DMS53 (cell line): ENCODE results near the gene PSG7.
A peak's percentile ranks its signal among the peaks of the same experiment; 100 is the strongest.
"Not testable (repeated sequence)": the region's sequence is repeated elsewhere in the genome, so short reads cannot be mapped to it uniquely, and the experiment has no call there.

Experiments
- DNase-seq: peaks from one replicate; lab custom pipeline; 2025; lab: John Stamatoyannopoulos, UW

PSG7 gene

DNA sequence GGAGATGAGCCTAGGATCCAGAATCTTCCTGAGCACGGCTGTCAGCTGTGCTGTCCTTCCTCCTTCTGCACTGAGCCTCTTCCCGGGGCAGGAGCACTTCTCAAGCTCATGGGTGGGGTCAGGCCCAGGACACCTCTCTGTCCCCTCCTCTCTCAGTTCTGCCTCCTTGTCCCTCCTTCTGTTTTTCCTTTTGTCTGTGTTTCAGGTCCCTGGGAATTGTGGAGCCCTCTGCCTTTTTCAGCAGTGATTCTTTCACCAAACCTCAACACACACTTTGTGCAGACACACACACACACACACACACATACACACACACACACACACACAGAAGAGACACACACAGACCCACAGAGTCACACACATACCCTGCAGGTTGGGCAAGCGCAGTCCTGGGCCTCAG lies at the start of gene PSG7:
TSS of gene PSG7 (minus strand) at position 101 of the 400 bp plus-strand sequence. CDS start 131 bp downstream, outside the sequence.
- not testable (repeated sequence) for DNase-seq

DNA sequence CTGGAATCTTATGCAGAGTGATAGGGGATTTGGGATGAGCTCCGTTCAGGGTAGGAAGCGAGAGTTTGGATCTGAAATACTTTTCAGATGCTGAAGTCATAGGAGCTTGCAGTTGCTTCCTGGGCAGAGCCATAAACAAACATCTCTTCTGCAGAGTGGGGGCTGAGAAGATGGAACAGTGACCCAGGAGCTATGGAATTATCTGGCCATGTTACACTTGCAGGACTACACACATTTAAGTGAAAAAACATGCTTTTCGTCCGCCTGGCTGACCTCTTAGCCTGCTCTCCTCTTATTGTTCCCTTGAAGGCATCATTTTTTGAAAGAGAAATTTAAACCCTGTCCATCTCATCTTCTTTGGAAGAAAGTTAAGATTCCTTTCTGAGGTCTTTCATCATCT lies 48.6 kb upstream of the PSG7 start:
- no peak for DNase-seq

DNA sequence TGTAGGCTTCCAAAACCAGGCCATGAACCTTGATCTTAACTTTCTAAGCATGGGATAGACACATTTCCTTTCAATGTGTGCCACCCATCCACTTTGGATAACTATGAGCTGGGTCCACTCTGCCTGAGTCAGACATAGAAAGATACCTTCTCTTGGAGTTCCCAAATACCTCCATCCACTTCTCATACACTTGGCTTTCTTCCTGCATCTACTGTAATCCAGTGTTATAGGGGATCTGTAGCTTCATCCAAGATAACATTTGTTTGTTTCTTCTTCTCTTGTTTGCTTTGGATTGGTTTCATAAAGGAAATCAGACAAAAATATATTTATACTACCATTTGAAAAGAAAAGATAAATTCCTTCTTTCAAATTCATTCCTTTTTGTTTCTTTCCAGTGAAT lies 45.1 kb upstream of the PSG7 start:
- not testable (repeated sequence) for DNase-seq

DNA sequence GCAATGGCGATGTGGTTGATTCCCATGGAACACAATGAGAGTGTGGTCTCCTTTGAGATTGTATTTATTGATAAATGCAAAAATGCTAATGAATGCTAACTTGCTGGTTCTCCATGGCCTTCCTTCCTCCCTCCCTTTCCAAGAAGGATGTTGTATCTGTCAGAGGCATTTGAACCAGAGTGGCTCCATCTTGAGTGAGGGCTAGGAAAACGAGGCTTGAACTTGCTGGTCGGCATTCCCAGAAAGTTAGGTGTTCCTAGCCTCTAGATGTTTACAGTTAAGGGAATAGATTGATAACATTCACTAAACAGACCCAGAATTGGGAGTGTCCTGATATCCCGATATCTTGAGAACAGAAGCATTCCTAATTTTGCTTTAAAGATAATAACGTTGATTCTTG lies 34.4 kb upstream of the PSG7 start:
- not testable (repeated sequence) for DNase-seq

DNA sequence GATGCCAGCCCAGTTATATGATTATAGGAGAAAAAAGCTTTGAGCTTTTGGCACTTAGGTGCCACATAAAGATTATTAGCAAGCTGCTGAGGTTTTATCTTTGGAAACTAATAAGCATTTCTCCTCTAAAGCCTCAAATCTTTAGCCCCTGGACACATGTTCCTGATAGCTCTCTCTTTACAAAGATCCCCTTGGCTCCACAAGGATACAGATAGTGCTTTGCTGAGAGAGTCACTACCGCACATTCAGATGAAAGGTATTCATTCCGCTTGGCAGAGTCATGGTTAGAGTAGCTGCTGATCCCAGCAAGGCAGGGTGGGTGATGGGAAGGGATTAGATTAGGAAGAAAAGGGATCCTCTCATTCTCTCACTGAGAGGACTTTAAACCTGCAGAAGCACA lies 28.2 kb upstream of the PSG7 start:
- DNase-seq = no peak

DNA sequence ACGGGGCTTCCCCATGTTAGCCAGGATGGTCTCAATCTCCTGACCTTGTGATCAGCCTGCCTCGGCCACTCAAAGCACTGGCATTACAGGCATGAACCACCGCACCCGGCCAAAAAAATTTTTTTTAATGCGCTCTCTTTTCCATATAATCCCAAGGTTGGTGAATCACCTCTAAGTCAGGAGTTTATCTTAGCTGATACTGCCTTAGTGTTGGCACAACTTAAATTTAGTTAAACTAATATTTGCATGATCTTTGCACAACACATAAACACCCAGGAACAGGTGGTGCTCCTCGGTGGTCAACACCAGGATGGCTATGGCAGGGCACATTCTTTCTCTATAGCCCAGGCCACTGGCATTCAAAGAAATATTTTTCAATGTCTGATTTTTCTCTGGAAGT lies 24.1 kb upstream of the PSG7 start:
- DNase-seq = no peak

DNA sequence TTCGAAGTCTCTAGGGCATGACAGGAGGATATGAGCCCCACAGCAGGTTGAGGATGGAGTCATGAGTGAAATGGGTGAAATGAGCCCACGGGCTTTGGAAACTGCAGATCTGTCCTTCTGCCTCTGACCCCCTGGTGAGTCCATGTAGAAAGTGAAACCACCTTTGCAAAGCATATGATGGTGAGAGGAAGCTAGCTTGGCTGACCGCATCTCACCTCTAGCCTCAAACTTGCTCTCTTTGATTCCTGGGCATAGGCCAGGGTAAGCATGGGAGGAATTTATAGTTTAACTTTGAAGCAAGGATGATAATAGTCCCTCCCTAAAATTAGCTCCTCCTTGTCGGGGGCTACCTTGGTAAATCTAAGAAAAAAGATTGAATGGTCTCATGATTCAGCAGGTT lies 15.1 kb upstream of the PSG7 start:
- not testable (repeated sequence) for DNase-seq

DNA sequence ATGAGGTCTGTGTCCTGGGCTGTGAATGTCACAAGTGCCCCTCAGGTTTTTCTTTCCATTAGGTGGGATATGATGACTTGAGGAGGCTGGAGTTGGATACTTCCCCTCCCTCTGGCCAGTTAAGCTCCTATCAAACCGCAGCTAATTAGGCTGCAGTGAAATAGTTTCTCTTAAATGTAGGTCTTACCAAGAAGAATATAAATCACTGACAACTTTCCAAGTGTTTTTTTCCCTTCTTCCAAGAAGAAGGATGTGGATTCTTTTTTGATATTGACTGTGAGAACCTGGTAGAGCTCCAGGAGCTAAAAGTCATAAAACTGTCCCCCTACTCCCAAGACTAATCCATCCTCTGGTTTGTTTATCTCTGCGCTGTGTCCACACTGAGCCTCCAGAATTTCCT lies 14.5 kb upstream of the PSG7 start:
- DNase-seq = not testable (repeated sequence)

DNA sequence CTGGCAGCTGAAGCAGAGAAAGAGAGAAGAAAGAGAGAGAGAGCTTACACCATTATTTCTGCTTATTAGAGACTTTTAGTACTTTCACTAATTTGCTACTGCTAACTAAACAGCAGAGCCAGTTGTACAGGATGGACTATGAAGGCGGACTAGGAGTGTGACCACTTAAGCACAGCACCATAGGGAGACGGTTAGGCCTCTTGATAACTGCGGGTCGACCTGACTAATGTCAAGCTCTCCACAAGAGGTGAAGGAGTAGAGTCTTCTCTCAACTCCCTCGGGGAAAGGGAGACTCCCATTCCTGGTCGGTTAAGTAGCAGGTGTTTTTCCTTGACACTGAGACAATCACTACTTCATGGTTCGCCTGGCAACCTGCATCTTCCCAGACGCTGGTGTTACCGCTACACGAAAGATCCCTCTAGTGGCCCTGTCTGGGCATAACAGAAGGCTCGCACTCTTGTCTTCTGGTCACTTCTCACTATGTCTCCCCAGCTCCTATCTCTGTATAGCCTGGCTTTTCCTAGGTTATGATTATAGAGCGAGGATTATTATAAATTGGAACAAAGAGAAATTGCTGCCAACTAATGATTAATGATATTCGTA lies 5.3 kb upstream of the PSG7 start:
- DNase-seq = peak; percentile 35

DNA sequence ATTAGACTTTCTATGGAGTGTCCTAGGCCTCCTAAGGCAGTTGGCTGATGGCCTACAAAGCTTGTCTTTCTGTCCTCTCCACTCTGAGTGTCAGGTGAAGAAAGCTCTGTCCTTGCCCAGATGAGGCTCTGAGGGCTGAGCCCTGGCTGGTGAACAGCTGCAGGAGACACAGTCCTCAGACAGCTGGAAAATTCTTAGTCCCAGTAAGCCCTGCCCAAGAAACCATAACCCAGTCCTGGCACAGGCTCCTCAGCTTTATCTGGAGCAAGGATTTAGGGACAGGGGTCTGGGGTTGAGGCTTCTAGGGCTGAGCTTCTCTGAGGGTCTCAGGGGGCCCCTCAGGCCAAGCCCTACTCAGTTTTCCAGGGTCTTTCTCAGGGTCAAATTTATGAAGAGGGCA lies 2.3 kb downstream of the PSG7 start:
- not testable (repeated sequence) for DNase-seq

DNA sequence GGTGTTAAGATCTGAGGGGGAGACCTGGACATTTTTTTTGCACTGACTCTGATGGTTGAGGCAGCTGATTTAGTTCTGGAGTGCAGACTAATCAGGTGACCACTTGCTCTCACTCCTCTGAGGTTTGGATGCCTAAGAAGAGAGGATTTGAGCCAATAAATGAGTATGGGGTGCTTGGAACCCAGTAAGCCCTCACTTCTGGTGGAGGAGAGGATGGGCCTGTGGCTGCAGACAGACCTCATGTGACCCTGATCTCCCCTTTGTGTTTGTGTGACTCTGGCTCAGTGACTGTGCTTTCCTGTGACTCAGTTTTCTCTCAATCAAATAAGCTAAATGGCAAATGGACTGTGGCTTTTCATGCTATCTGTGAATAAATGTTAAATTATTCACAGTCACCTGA lies 2.8 kb downstream of the PSG7 start:
- not testable (repeated sequence) for DNase-seq

DNA sequence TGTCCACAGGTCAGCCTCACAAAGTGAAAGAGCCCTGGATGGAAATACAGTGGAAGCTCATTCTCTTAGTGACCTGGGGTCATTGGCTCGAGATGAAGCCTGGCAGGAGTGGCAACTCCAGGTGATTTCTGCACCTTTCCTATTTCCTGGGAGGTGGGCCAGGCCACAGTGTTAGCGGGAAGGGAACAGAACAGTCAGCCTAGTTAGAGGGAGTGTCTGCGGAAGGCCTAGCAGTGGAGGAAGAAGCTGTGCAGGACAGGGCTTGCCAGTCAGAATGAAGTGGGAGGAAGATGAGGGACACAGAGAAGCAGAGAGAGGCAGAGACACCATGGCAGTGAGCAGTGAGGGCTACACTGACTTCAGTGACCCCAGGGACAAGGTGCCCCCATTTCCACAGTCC lies 3.6 kb downstream of the PSG7 start:
- DNase-seq = not testable (repeated sequence)

DNA sequence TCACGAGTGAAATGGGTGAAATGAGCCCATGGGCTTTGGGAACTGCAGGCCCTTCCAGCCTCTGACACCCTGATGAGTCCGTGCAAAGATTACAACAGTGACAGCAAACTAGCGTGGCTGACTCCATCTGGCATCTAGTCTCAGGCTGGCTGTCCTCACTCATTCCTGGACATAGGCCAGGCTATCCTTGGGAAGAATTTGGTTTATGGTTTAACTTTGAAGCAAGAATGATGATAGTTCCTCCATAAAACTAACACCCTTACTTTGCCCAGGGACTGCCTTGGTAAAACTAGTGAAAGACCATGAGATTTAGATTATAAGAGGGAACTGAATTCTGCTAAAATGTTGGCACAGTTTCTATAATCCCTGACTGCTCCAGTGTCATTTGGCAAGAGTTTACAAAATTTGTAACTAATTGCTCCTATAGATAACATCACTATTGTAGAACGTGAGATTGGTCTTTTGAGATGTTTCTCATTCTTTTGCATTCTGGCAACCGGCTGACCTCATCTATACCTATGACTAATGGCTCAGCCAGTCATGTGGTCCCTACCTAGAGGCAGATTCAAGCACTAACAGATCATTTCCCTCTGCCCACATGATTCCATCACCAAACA lies 4.4 kb downstream of the PSG7 start:
- not testable (repeated sequence) for DNase-seq

DNA sequence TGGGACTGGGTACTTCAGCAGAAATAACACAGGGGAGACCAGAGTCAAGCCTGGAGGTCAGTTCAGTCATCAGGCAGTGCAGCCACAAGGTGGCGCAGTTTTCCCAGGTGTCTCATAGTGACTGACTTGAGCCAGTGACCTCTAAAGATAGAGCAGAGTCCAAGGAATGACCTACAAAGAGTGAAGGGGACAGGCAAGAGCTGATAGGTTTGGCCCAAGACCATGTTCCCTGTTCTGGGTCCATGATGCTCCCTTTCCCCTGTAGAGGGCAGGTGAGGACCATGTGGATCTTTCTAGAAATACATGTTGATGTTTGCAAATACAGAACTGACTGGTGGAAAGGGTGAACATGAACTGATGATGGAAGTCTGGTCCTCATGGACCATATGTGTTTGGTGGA lies 6.8 kb downstream of the PSG7 start:
- peak; percentile 32 for DNase-seq

DNA sequence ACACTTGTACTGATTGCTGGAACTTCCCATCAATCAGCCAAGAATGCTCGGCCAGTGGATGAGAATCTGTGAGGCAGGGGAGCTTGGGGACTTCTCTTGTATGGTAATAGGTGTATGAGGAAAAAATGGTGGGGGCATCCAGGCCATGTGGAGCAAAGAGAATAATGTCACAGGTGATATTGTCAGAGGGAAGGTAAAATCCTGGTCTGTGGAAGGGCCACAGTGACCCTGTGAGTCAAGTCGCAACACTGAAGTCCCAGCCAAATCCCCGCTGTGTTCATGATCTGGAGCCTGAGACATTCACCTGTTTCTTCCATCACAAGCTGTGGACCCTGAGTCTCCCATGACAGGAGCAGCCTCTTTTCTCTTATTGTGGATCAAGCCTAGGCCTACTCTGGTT lies 8.1 kb downstream of the PSG7 start:
- DNase-seq = no peak

DNA sequence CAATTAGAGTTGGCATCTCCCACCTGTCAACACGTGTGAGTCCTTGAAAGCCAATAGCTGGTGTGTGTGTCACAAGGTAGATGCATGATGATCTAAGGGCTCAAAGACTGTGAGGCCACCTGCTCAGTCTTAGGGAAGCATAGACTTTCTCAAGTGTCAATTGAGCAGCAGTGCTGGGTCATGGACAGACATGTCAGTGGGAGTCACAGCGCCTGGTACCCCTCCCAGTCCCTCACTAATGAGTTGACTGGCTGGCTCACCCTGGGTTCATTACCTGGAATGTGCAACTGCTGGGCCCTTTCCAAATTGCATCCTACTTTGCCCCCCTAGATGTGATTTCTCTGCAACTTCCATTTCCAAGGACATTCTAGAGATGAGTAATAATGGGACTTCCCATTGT lies 10.2 kb downstream of the PSG7 start:
- no peak for DNase-seq

DNA sequence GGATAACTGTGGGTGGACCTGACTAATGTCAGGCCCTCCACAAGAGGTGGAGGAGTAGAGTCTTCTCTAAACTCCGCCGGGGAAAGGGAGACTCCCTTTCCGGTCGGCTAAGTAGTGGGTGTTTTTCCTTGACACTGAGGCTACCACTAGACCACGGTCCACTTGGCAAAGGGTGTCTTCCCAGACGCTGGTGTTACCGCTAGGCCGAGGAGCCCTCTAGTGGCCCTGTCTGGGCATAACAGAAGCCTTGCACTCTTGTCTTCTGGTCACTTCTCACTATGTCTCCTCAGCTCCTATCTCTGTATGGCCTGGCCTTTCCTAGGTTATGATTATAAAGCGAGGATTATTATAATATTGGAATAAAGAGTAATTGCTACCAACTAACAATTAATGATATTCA lies 13.9 kb downstream of the PSG7 start:
- peak; percentile 58 for DNase-seq

DNA sequence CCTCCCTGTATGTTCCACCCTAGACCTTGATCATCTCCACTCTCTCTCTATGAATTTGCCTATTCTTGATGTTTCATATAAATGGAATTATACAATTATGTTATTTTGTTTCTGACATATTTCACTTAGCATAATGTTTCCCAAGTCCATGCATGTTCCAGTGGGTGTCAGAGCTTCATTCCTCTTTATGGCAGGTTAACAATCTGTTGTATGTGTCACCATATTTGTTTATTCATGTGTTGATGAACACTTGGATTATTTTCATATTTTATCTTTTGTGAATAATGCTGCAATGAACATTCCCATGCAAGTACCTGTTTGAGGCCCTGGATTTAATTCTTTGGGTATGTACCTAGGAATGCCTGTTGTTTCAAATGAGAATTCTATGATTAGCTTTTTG lies 16.0 kb downstream of the PSG7 start:
- not testable (repeated sequence) for DNase-seq

DNA sequence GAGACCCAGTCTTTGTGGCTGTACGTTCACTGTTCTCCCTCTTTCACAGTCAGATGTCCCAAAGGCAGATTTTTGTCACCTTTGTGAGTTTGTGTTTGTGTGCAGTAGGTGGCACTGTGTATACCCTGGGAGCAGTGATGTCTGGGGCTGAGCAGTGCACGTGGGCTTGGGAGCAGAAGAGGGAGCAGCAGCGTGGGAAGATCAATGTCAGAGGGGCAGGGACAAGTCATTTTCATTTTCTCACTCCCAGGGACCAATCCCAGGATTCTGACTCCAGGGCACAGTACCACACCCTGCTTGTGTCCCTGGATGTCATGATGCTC lies 17.3 kb downstream of the PSG7 start:
- no peak for DNase-seq

DNA sequence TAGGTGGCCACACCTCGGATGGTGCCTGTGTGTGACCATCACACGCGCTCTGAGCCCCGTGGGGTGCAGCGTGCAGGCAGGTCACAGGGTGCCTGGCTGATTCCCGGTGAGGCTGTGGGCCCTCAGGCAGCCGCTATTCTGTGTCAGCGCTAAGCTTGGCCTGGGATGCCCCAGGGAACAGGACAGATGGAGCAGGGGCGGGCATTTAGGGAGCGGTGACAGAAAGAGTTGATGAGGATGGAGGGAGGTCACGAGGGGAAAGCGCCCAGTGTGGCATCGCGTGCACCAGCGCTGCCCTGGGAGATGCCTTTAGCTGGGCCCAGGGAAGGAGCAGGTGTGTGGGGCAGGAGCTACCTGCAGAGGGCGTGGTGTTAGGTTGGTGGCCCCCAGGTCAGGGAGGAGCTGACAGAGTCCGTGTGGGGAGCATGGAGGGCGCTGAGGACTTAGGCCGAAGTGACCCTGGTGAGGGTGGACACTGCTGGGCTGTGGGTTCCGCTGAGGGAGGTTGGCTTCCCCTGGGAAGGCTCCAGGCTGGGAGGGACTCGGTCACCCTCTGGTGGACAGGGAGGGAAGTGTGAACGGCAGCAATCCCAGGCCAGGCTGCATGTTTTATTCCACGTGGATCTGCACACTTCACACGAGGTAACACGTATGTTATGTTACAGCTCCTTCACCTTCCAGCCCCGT lies 17.8 kb downstream of the PSG7 start:
- peak; percentile 6 for DNase-seq

DNA sequence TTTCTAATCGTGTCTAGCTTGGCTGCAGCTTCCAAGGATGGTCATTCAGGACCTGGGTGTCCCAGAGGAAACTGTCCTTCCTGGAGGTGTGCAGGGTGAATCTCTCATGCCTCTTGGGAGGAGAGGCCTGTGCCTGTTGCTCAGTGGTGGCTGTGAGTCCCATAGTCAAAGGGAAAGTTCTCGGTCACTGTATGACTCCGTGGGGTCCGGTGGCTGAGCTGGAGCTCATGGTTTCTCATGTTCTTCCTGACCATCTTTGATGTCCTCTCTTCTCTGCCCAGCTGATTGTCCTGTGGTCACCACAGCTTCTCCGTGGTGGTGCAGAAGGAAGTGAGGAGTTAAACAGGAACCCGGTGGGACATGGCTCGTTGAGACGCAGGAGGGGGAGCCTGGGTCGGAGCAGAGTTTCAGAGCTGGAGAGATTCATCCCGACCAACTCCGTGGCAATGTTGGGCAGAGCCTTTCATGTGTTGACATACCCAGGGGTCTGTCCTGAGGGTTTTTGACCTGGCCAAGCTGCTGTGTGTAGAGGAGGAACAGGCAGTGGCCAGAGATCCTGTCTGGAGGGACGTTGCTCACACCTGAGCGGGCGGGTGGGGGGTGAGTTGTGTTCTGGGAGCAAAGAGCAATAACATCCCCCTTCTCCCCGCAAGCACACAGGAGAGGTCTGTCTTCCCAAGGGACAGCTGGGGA lies 18.5 kb downstream of the PSG7 start:
- not testable (repeated sequence) for DNase-seq

DNA sequence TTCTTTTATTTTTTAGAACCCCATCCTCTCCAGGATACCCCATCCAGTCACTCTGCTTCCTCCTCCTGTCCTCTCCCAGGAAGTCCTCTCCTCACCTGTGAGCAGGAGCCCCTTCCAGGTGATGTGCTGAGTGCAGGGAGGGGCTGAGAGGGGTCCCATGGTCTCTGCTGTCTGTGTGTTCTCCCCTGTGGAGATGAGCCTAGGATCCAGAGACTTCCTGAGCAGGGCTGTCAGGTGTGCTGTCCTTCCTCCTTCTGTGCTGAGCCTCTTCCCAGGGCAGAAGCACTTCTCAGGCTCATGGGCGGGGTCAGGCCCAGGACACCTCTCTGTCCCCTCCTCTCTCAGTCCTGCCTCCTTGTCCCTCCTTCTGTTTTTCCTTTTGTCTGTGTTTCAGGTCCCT lies 19.4 kb downstream of the PSG7 start, which contains the start of gene PSG6:
TSS of gene PSG6 (minus strand) at position 261 of the 400 bp plus-strand sequence. CDS start at position 159, 102 bp downstream.
- DNase-seq = not testable (repeated sequence)

DNA sequence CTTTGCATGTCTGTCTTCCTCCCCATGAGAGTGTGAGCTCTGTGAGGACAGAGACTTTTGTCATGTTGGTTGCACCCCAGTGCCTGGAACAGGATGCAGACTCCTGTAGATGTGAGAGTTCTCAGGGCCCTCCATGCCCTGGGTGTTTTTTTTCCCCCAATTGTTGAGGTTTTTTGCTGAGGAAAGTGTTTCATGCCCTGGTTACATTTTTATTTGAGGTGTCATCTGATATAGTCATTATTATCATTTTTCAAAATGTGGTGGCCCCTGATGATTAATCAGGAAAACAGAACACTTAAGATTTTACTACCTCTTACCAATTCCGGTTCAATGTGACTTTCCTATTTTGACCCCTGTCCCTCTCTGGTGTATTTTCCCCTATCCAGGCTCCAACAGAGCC lies 20.1 kb downstream of the PSG7 start:
- not testable (repeated sequence) for DNase-seq
